Activated CD4-positive, alpha-beta T cell treated with anti-CD3 and anti-CD28 coated beads, Interleukin-2, amount 10 ng/mL, durations not matched to agents 24 days and 14 days (primary cell): ENCODE data around the gene KLRF2. TPM values are rescaled to one million over a fixed set of nuclear protein-coding genes. Genes with fewer than 3 reads are reported as not detected.
"Not testable (repeated sequence)": the region's sequence is repeated elsewhere in the genome, so short reads cannot be mapped to it uniquely, and the experiment has no call there.

Experiments used
- DNase-seq: peaks from one replicate; pipeline ENCODE4 v3.0.0; 2022
- H3K27ac Mint-ChIP-seq: one replicate; pipeline ENCODE4 v1.8.0; 2022; ENCODE audit warnings: mild to moderate bottlenecking, mixed read lengths
- H3K27me3 Mint-ChIP-seq: one replicate; pipeline ENCODE4 v1.8.0; 2022; ENCODE audit warnings: mixed read lengths
- H3K36me3 Mint-ChIP-seq: one replicate; pipeline ENCODE4 v1.8.0; 2022; ENCODE audit warnings: low read depth, mild to moderate bottlenecking, mixed read lengths
- H3K4me1 Mint-ChIP-seq: one replicate; pipeline ENCODE4 v1.8.0; 2021; ENCODE audit warnings: mixed read lengths
- H3K4me3 Mint-ChIP-seq: one replicate; pipeline ENCODE4 v1.8.0; 2022; ENCODE audit warnings: mild to moderate bottlenecking, moderate library complexity, mixed read lengths
- H3K9me3 Mint-ChIP-seq: one replicate; pipeline ENCODE4 v1.8.0; 2021; ENCODE audit warnings: mixed read lengths
- intact Hi-C: fragments of 100-400 bp; cut with micrococcal nuclease; formaldehyde crosslinking; loops from one replicate; pipeline ENCODE4 v1.15.1; 2023
- total RNA-seq: library from RNA; stranded (reverse); gene quantifications from 2 replicates; pipeline ENCODE4 v1.2.3, GENCODE V29; 2022

KLRF2 gene
- total RNA-seq, 1 donor from 2014 or later: not detected

- Mint-ChIP-seq H3K36me3 (peaks cover 4% of the 10 kb centered on the region), H3K9me3 (no peaks in the 10 kb centered on the region), H3K4me3 (peak within 1 kb of the TSS; percentile 92), H3K4me1 (peaks cover 28% of the 10 kb centered on the region), H3K27ac (peak within 1 kb of the TSS; percentile 93), H3K27me3 (no peaks in the 10 kb centered on the region)
- intact Hi-C loops: loop anchor here (1.0 to 10.0 kb wide), 11 partner anchors 38 to 845 kb away; partner anchors contain the start of genes GABARAPL1 and MAGOHB
- peak; percentile 80 for DNase-seq
Measured at GRCh38 chr12:9869307-9870161, 11.8 kb upstream of the KLRF2 start, which contains the start of gene CLEC2B. Gene CLEC2B (minus strand): TSS chr12:9869354.

- Mint-ChIP-seq H3K9me3 (peaks cover 4% of the 10 kb centered on the region), H3K36me3 (peaks cover 3% of the 10 kb centered on the region), H3K4me3 (peak overlapping the region; percentile 92), H3K4me1 (peaks cover 21% of the 10 kb centered on the region), H3K27ac (peak overlapping the region; percentile 93), H3K27me3 (no peaks in the 10 kb centered on the region)
- intact Hi-C loops: no loop called here
- DNase-seq: peak; percentile 65
Measured at GRCh38 chr12:9870286-9870866, 10.9 kb upstream of the KLRF2 start.

GRCh38 chr12:9872162-9872561 is 9.1 kb upstream of the KLRF2 start:
- Mint-ChIP-seq H3K27me3 (no peaks in the 10 kb centered on the region), H3K4me1 (peaks cover 17% of the 10 kb centered on the region), H3K9me3 (peaks cover 5% of the 10 kb centered on the region), H3K4me3 (no peak overlapping the region), H3K36me3 (no peaks in the 10 kb centered on the region), H3K27ac (no peak overlapping the region)
- no peak for DNase-seq
- intact Hi-C loops: no loop called here

GRCh38 chr12:9872742-9873141 is 8.5 kb upstream of the KLRF2 start:
- H3K27me3 Mint-ChIP-seq: no peaks in the 10 kb centered on the region
- no peaks in the 10 kb centered on the region for H3K36me3 Mint-ChIP-seq
- intact Hi-C loops: no loop called here
- no peak overlapping the region for H3K27ac Mint-ChIP-seq
- no peak overlapping the region for H3K4me3 Mint-ChIP-seq
- H3K4me1 Mint-ChIP-seq: peaks cover 22% of the 10 kb centered on the region
- peaks cover 5% of the 10 kb centered on the region for H3K9me3 Mint-ChIP-seq
- no peak for DNase-seq

- H3K4me3 Mint-ChIP-seq, DNase-seq, H3K27ac Mint-ChIP-seq, H3K9me3 Mint-ChIP-seq, intact Hi-C loops, H3K36me3 Mint-ChIP-seq, H3K27me3 Mint-ChIP-seq: not testable (repeated sequence)
- H3K4me1 Mint-ChIP-seq: peaks cover 14% of the 10 kb centered on the region
Measured at GRCh38 chr12:9876120-9876519, 5.2 kb upstream of the KLRF2 start.

- intact Hi-C loops: no loop called here
- Mint-ChIP-seq H3K27ac (no peak overlapping the region), H3K27me3 (no peaks in the 10 kb centered on the region), H3K9me3 (no peaks in the 10 kb centered on the region), H3K36me3 (no peaks in the 10 kb centered on the region), H3K4me3 (no peak overlapping the region), H3K4me1 (peaks cover 8% of the 10 kb centered on the region)
- no peak for DNase-seq
Measured at GRCh38 chr12:9880532-9881078, 684 bp upstream of the KLRF2 start.

GRCh38 chr12:9881988-9882387 is 699 bp downstream of the KLRF2 start:
- Mint-ChIP-seq H3K36me3 (peaks cover 2% of the 10 kb centered on the region), H3K27ac (no peak overlapping the region), H3K27me3 (peaks cover 5% of the 10 kb centered on the region), H3K4me1 (peaks cover 8% of the 10 kb centered on the region), H3K9me3 (peaks cover 4% of the 10 kb centered on the region), H3K4me3 (no peak overlapping the region)
- intact Hi-C loops: no loop called here
- DNase-seq: no peak

- H3K36me3 Mint-ChIP-seq: peaks cover 2% of the 10 kb centered on the region
- peaks cover 4% of the 10 kb centered on the region for H3K9me3 Mint-ChIP-seq
- intact Hi-C loops: no loop called here
- H3K4me1 Mint-ChIP-seq: peaks cover 4% of the 10 kb centered on the region
- H3K27ac Mint-ChIP-seq: no peak overlapping the region
- no peak for DNase-seq
- H3K4me3 Mint-ChIP-seq: no peak overlapping the region
- H3K27me3 Mint-ChIP-seq: peaks cover 5% of the 10 kb centered on the region
Measured at GRCh38 chr12:9883175-9883574, 1.9 kb downstream of the KLRF2 start.

GRCh38 chr12:9888665-9889273 is 7.5 kb downstream of the KLRF2 start:
- H3K27me3 Mint-ChIP-seq: peaks cover 14% of the 10 kb centered on the region
- H3K4me1 Mint-ChIP-seq: peaks cover 5% of the 10 kb centered on the region
- no peak overlapping the region for H3K27ac Mint-ChIP-seq
- H3K9me3 Mint-ChIP-seq: peaks cover 7% of the 10 kb centered on the region
- peaks cover 2% of the 10 kb centered on the region for H3K36me3 Mint-ChIP-seq
- no peak overlapping the region for H3K4me3 Mint-ChIP-seq
- DNase-seq: no peak
- intact Hi-C loops: no loop called here

- Mint-ChIP-seq H3K4me3 (no peak overlapping the region), H3K27ac (no peak overlapping the region), H3K4me1 (peaks cover 5% of the 10 kb centered on the region)
Measured at GRCh38 chr12:9895215-9895971, 14.1 kb downstream of the KLRF2 start.

GRCh38 chr12:9897535-9897934 is 16.2 kb downstream of the KLRF2 start:
- peaks cover 2% of the 10 kb centered on the region for H3K36me3 Mint-ChIP-seq
- H3K27me3 Mint-ChIP-seq: peaks cover 17% of the 10 kb centered on the region
- H3K4me1 Mint-ChIP-seq: peaks cover 5% of the 10 kb centered on the region
- H3K9me3 Mint-ChIP-seq: peaks cover 10% of the 10 kb centered on the region
- H3K27ac Mint-ChIP-seq: no peak overlapping the region
- DNase-seq: no peak
- H3K4me3 Mint-ChIP-seq: no peak overlapping the region
- intact Hi-C loops: no loop called here

More at GRCh38 chr12:9895215-9895971, 14.1 kb downstream of the KLRF2 start:
- Mint-ChIP-seq H3K27me3 (peaks cover 17% of the 10 kb centered on the region), H3K9me3 (peaks cover 2% of the 10 kb centered on the region), H3K36me3 (no peaks in the 10 kb centered on the region)
- no peak for DNase-seq
- intact Hi-C loops: no loop called here

- H3K27ac Mint-ChIP-seq: no peak overlapping the region
- peaks cover 2% of the 10 kb centered on the region for H3K4me1 Mint-ChIP-seq
- peaks cover 7% of the 10 kb centered on the region for H3K36me3 Mint-ChIP-seq
- H3K4me3 Mint-ChIP-seq: no peak overlapping the region
- no peak for DNase-seq
- H3K9me3 Mint-ChIP-seq: peaks cover 20% of the 10 kb centered on the region
- peaks cover 6% of the 10 kb centered on the region for H3K27me3 Mint-ChIP-seq
- intact Hi-C loops: no loop called here
Measured at GRCh38 chr12:9899209-9899608, 17.9 kb downstream of the KLRF2 start.

GRCh38 chr12:9900930-9901329 is 19.6 kb downstream of the KLRF2 start:
- Mint-ChIP-seq H3K4me3 (no peak overlapping the region), H3K36me3 (peaks cover 10% of the 10 kb centered on the region), H3K4me1 (peaks cover 2% of the 10 kb centered on the region), H3K9me3 (peaks cover 33% of the 10 kb centered on the region), H3K27ac (no peak overlapping the region), H3K27me3 (peaks cover 2% of the 10 kb centered on the region)
- no peak for DNase-seq
- intact Hi-C loops: no loop called here
